Breast epithelium (tissue), 4 donors: Measurements from ENCODE around the gene RTN4R. TPM values are rescaled to one million over a fixed set of nuclear protein-coding genes. Genes with fewer than 3 reads are reported as not detected.

Experiments used
- DNase-seq, 2 donors: peaks; one replicate each; pipeline ENCODE4 v3.0.0-alpha.2; 2019; ENCODE audit warnings: low spot score in 2 of 2
- H3K27ac ChIP-seq, 2 donors: fragments of 200-600 bp; sonication (generic) in 1 of 2; one replicate each; pipeline ENCODE4 v1.5.1; 2016 to 2019; ENCODE audit warnings: mild to moderate bottlenecking in 1 of 2
- H3K27me3 ChIP-seq, 2 donors: fragments of 200-600 bp; sonication (generic) in 1 of 2; one replicate each; pipeline versions ENCODE4 v1.5.1 to v1.6.0; 2017 to 2019; ENCODE audit warnings: control low read depth in 1 of 2, mild to moderate bottlenecking in 1 of 2
- H3K36me3 ChIP-seq: fragments of 200-600 bp; one replicate; pipeline ENCODE4 v1.5.1; 2019
- H3K4me1 ChIP-seq, 2 donors: fragments of 200-600 bp; sonication (generic); one replicate each; pipeline ENCODE4 v1.5.1; 2016 to 2019; ENCODE audit warnings: control low read depth in 1 of 2
- H3K4me3 ChIP-seq, 3 donors: fragments of 200-600 bp; sonication (generic); 1 replicate in 2 of 3; 2 replicates in 1 of 3; pipeline ENCODE4 v1.5.1; 2016 to 2019; ENCODE audit warnings: mild to moderate bottlenecking in 3 of 3, moderate library complexity in 2 of 3
- H3K9me3 ChIP-seq, 2 donors: fragments of 200-600 bp; sonication (generic) in 1 of 2; one replicate each; pipeline ENCODE4 v1.5.1; 2016 to 2019; ENCODE audit warnings: control low read depth in 1 of 2
- POLR2A ChIP-seq: fragments of 450-650 bp; IDR thresholded peaks from one replicate; pipeline ENCODE4 v1.6.1; 2016; ENCODE audit warnings: antibody characterized with exemption, mild to moderate bottlenecking, moderate library complexity
- POLR2AphosphoS5 ChIP-seq, 3 donors: sonication (generic); formaldehyde crosslinking; IDR thresholded peaks; one replicate each; pipeline ENCODE4 v1.6.1; 2017; ENCODE audit warnings: antibody characterized with exemption in 3 of 3
- intact Hi-C: fragments of 100-400 bp; cut with DNase I; formaldehyde crosslinking; loops from one replicate; pipeline ENCODE4 v1.15.1; 2023; ENCODE audit warnings: low total_unique reads
- total RNA-seq, 3 donors: library from RNA; depleted of rRNA; stranded (reverse); fragments of >200 nt; gene quantifications; one replicate each; pipeline ENCODE4 v1.1.0, GENCODE V29; 2016
- TF ChIP-seq, protein P1 (sequence below), 3 donors: fragments of 450-650 bp; IDR thresholded peaks; one replicate each; pipeline ENCODE4 v1.5.1; 2016 to 2017; ENCODE audit warnings: antibody characterized with exemption in 3 of 3, mild to moderate bottlenecking in 3 of 3, moderate library complexity in 3 of 3

RTN4R gene
- total RNA-seq, 3 donors from 2014 or later = 0.48 to 2.0 (median 1.9) TPM

DNA sequence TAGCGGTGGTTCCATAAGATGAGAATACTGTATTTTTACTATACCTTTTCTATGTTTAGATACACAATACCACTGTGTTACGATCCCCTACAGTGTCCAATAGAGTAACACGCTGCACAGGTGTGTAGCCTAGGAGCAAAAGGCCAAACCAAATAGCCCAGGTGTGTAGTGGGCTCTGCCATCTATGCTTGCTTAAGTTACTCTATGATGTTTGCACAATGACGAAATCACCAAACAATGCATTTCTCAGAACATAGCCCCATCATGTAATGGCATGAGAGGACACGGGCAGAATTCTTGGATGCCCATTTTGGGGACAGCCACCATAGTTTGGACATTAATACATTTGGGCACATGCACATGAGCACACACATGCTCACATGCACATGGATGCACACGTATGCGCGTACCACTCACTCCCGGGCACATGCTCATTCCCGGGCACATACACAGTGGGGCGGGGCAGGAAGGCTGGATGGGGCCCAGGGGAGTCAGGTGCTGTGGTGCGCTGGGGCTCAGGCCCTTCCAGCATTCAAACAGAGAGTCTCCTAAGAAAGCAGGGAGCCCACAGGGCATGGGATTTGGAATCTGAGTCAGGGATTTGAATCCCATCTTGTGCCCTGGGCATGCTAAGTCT is 51.1 kb downstream of the RTN4R start:
- Histone ChIP-seq H3K27me3 (no peaks in the 10 kb centered on the region), H3K27ac (no peak overlapping the region), H3K4me1 (no peaks in the 10 kb centered on the region), H3K4me3 (no peak overlapping the region), H3K36me3 (no peaks in the 10 kb centered on the region), H3K9me3 (no peaks in the 10 kb centered on the region)
- intact Hi-C loops = no loop called here
- no peak for DNase-seq
- TF ChIP-seq POLR2A (no peak), POLR2AphosphoS5 (IDR thresholded peaks at IDR 0.05) (no peak)
- TF ChIP-seq, protein P1, sequence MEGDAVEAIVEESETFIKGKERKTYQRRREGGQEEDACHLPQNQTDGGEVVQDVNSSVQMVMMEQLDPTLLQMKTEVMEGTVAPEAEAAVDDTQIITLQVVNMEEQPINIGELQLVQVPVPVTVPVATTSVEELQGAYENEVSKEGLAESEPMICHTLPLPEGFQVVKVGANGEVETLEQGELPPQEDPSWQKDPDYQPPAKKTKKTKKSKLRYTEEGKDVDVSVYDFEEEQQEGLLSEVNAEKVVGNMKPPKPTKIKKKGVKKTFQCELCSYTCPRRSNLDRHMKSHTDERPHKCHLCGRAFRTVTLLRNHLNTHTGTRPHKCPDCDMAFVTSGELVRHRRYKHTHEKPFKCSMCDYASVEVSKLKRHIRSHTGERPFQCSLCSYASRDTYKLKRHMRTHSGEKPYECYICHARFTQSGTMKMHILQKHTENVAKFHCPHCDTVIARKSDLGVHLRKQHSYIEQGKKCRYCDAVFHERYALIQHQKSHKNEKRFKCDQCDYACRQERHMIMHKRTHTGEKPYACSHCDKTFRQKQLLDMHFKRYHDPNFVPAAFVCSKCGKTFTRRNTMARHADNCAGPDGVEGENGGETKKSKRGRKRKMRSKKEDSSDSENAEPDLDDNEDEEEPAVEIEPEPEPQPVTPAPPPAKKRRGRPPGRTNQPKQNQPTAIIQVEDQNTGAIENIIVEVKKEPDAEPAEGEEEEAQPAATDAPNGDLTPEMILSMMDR (IDR thresholded peaks at IDR 0.05) = no peak

DNA sequence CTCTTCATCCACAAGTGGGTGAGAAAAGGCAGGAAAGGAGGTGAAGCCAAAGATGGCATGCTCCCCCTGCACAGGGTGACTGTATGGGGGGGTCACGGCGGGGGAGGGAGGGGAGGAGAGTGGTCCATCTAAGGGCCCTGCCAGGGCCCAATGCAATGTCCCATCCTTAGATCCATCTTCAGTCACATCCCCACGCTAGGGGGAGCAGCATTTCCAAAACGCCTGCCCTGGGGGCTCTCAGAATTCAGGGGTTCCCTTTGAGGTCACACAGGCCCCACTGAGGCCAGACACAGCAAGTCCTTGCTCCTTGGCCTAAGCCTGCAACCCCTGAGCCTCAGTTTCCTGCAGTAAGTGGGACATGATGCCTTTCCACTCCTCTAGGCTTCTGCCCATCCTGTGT is 52.4 kb downstream of the RTN4R start:
- DNase-seq = no peak
- Histone ChIP-seq H3K9me3 (no peaks in the 10 kb centered on the region), H3K27me3 (no peaks in the 10 kb centered on the region), H3K4me3 (no peak overlapping the region), H3K36me3 (no peaks in the 10 kb centered on the region), H3K27ac (no peak overlapping the region), H3K4me1 (peaks cover 5 to 7% of the 10 kb centered on the region in 2 donors)
- intact Hi-C loops = no loop called here
- TF ChIP-seq, protein P1 (IDR thresholded peaks at IDR 0.05) = no peak
- TF ChIP-seq POLR2AphosphoS5 (IDR thresholded peaks at IDR 0.05) (no peak), POLR2A (no peak)

DNA sequence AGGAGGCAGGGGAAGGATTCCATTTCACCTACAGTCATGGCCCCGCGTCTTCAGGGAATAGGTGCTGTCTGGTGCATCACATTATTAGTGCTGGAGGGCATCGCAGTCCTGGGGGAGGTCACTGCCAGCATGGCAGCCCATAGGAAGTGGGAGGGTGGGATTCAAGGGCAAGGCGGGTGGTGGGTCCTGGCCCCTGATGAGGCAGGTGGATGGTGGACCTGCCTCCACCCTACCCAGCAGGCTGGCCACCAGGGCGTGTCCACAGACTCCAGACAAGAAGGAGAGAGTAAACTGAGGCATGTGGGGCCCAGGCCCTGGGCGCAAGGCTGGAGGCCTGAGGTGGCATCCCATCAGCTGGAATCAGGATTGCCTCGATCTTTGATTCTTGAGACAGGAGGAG is 53.3 kb downstream of the RTN4R start:
- peaks cover 5 to 7% of the 10 kb centered on the region in 2 donors for H3K4me1 ChIP-seq
- intact Hi-C loops = no loop called here
- H3K36me3 ChIP-seq = no peaks in the 10 kb centered on the region
- no peak overlapping the region for H3K4me3 ChIP-seq
- H3K27ac ChIP-seq = no peak overlapping the region
- no peaks in the 10 kb centered on the region for H3K9me3 ChIP-seq
- TF ChIP-seq POLR2AphosphoS5 (IDR thresholded peaks at IDR 0.05) (no peak), POLR2A (no peak)
- TF ChIP-seq, protein P1 (IDR thresholded peaks at IDR 0.05) = no peak
- no peak for DNase-seq
- no peaks in the 10 kb centered on the region for H3K27me3 ChIP-seq

DNA sequence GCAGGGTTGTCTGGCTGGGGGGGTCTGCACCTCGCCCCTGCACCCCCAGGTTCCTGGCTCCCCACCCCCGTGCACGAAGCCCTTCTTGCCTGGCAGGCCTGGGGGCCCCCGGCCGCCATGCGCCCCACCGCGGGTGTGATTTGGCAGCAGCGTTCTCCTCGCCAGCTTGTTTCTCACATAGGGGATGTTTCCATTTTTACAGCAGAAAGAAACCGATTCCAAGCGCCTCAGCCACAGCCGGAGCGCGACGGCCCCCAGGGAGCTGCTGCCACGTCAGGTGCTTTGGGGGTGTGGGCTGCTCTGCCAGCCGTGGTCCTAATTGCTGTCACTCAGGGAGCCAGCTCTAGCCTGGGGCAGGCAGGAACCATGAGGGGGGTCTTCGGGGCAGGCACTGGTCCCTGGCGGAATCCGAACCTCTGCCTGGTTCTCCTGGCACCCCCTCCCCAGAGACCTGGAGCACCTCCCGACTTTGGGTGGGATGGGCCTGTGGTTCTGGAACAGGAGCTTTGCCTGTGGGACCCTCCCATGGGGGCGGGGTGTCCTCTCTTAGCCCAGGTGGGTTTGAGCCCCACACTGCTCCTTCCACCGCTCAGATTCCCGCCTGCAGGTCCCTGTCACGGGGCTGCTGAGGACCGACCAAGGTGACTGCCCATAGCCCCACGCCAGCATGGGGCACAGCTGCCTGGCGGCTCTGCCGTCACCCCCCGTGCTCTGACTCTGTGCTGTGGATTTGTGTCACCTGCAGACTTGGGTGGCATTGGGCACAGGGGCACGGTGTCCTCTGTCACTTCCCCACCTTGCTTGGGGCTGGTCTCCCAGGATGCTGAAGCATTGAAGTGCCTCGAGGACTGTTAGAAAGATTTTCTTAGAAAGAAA is 54.0 kb downstream of the RTN4R start:
- H3K9me3 ChIP-seq = no peaks in the 10 kb centered on the region
- peaks cover 5 to 7% of the 10 kb centered on the region in 2 donors for H3K4me1 ChIP-seq
- H3K36me3 ChIP-seq = no peaks in the 10 kb centered on the region
- H3K4me3 ChIP-seq = no peak overlapping the region
- intact Hi-C loops = no loop called here
- TF ChIP-seq, protein P1 (IDR thresholded peaks at IDR 0.05) = no peak
- TF ChIP-seq POLR2AphosphoS5 (IDR thresholded peaks at IDR 0.05) (no peak), POLR2A (no peak)
- DNase-seq = no peak
- H3K27me3 ChIP-seq = no peaks in the 10 kb centered on the region
- no peak overlapping the region for H3K27ac ChIP-seq
